Progenitor cell of endocrine pancreas (in vitro differentiated cells): Measurements from ENCODE around the gene STH. TPM values are rescaled to one million over a fixed set of nuclear protein-coding genes. Genes with fewer than 3 reads are reported as not detected.
"Not testable (repeated sequence)": the region's sequence is repeated elsewhere in the genome, so short reads cannot be mapped to it uniquely, and the experiment has no call there.

ENCODE experiments used
- DNase-seq: peaks from one replicate; pipeline ENCODE4 v3.0.0; 2021; ENCODE audit warnings: low spot score; ENCODE audit not compliant: unreplicated experiment
- H3K27ac Mint-ChIP-seq: 2 replicates; pipeline ENCODE4 v1.8.0; 2021; ENCODE audit warnings: mild to moderate bottlenecking, moderate library complexity, mixed read lengths
- H3K27me3 Mint-ChIP-seq: 2 replicates; pipeline ENCODE4 v1.8.0; 2021; ENCODE audit warnings: mixed read lengths
- H3K36me3 Mint-ChIP-seq: 2 replicates; pipeline ENCODE4 v1.8.0; 2022; ENCODE audit warnings: mixed read lengths; ENCODE audit not compliant: insufficient read depth
- H3K4me1 Mint-ChIP-seq: 2 replicates; pipeline ENCODE4 v1.8.0; 2021; ENCODE audit warnings: low read depth, mixed read lengths
- H3K4me3 Mint-ChIP-seq: 2 replicates; pipeline ENCODE4 v1.8.0; 2021; ENCODE audit warnings: low read depth, mild to moderate bottlenecking, moderate library complexity, mixed read lengths
- H3K9me3 Mint-ChIP-seq: 2 replicates; pipeline ENCODE4 v1.8.0; 2021; ENCODE audit warnings: low read depth, mixed read lengths
- CTCF ChIP-seq: fragments of 200-600 bp; sonication (generic); IDR thresholded peaks from one replicate; pipeline ENCODE4 v1.5.0; 2021; ENCODE audit warnings: antibody characterized with exemption, mild to moderate bottlenecking; ENCODE audit not compliant: unreplicated experiment
- total RNA-seq: library from RNA; stranded (reverse); gene quantifications from 2 replicates; pipeline ENCODE4 v1.2.1, GENCODE V29; 2021

STH gene
- total RNA-seq, 1 donor from 2014 or later = not detected

GRCh38 chr17:46002973-46003316 is 3.9 kb downstream of the STH start:
- no peak overlapping the region for H3K4me3 Mint-ChIP-seq
- no peak for TF ChIP-seq CTCF
- H3K27me3 Mint-ChIP-seq = peaks cover 3% of the 10 kb centered on the region
- no peak for DNase-seq
- H3K36me3 Mint-ChIP-seq = no peaks in the 10 kb centered on the region
- no peaks in the 10 kb centered on the region for H3K4me1 Mint-ChIP-seq
- H3K9me3 Mint-ChIP-seq = no peaks in the 10 kb centered on the region
- no peak overlapping the region for H3K27ac Mint-ChIP-seq

- no peak overlapping the region for H3K4me3 Mint-ChIP-seq
- no peaks in the 10 kb centered on the region for H3K4me1 Mint-ChIP-seq
- no peaks in the 10 kb centered on the region for H3K36me3 Mint-ChIP-seq
- no peak overlapping the region for H3K27ac Mint-ChIP-seq
- peaks cover 3% of the 10 kb centered on the region for H3K27me3 Mint-ChIP-seq
- TF ChIP-seq CTCF = no peak
- H3K9me3 Mint-ChIP-seq = no peaks in the 10 kb centered on the region
- DNase-seq = no peak
These were observed 5.1 kb downstream of the STH start for GRCh38 chr17:46003907-46004748.

- H3K27me3 Mint-ChIP-seq, DNase-seq, H3K4me1 Mint-ChIP-seq, H3K9me3 Mint-ChIP-seq, H3K27ac Mint-ChIP-seq, H3K4me3 Mint-ChIP-seq, H3K36me3 Mint-ChIP-seq: not testable (repeated sequence)
These were observed 7.0 kb downstream of the STH start for GRCh38 chr17:46006082-46006481.

GRCh38 chr17:46007461-46007965 is 8.5 kb downstream of the STH start:
- DNase-seq = no peak
- H3K4me3 Mint-ChIP-seq = no peak overlapping the region
- no peak overlapping the region for H3K27ac Mint-ChIP-seq
- no peaks in the 10 kb centered on the region for H3K9me3 Mint-ChIP-seq
- no peaks in the 10 kb centered on the region for H3K36me3 Mint-ChIP-seq
- no peaks in the 10 kb centered on the region for H3K4me1 Mint-ChIP-seq
- no peak for TF ChIP-seq CTCF
- H3K27me3 Mint-ChIP-seq = peaks cover 5% of the 10 kb centered on the region

GRCh38 chr17:46008591-46008990 is 9.5 kb downstream of the STH start:
- Mint-ChIP-seq H3K9me3 (no peaks in the 10 kb centered on the region), H3K36me3 (no peaks in the 10 kb centered on the region), H3K27ac (no peak overlapping the region), H3K4me1 (peaks cover 2% of the 10 kb centered on the region), H3K4me3 (no peak overlapping the region), H3K27me3 (peaks cover 5% of the 10 kb centered on the region)
- DNase-seq = no peak
- no peak for TF ChIP-seq CTCF
